ENCODE results near the gene TMEM63A.
"Not testable (repeated sequence)": the region's sequence is repeated elsewhere in the genome, so short reads cannot be mapped to it uniquely, and the experiment has no call there.

Gene TMEM63A

DNA sequence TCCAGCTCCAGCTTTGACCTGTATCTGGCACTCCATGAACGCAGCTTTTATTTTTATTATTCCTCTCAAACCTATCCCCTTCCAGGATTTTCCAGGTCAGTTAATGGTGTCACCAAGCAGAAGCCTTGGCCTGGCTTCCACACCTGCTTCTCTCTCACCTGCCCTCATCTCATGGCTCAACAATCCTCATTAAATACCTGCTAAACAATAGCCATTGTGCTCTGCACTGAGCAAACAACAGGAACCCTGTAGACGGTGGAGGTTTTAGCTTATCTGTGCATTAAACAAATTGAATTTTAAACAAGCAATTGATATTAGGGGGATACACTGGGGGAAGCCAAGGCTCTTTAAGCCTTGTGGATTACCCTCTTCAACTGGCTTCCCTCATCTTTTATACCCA lies 26.6 kb upstream of the TMEM63A start:
- no peak for DNase-seq

DNA sequence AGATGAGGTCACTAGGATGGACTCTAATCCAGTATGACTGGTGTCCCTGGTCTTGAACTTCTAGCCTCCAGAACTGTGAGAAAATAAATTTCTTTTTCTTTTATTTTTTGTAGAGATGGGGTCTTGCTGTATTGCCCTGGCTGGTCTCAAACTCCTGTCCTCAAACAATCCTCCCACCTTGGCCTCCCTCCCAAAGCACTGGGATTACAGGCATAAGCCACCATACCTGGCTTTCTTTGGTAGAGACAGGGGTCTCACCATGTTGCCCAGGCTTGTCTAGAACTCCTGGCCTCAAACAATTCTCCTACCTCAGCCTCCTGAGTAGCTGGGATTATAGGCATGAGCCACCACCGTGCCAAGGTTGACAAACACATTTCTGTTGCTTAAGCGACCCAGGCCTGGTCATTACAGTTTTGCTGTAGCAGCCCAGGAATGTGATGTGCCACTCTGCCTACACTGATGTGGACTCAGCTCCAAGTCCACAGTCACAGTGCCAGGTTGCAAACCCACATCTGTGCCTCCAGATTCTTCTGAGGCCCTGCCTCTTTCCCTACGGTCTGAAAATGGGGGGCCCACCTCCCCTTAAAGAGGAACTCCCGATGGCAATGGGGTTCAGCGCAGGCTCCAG lies 25.9 kb upstream of the TMEM63A start:
- DNase-seq: no peak

DNA sequence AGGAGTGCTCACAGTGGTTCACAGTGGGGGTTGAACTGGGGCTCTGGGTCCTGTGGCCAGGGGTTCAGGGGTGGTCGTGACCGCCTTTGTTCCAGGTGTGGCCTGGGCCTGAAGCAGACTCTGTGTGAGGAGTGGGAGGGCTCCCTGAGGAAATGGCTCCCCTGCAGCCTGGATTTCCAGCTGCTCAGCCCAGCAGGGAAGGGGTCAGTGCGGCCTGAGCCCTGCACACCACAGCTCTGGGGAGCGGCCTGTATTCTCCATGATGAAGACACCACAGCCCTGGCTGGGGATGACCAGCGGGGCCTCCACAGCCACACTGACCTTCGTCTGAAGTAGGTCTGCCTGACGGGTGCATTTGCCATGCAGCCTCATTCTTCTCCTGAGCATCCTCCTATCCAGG lies 25.2 kb upstream of the TMEM63A start:
- DNase-seq: no peak

DNA sequence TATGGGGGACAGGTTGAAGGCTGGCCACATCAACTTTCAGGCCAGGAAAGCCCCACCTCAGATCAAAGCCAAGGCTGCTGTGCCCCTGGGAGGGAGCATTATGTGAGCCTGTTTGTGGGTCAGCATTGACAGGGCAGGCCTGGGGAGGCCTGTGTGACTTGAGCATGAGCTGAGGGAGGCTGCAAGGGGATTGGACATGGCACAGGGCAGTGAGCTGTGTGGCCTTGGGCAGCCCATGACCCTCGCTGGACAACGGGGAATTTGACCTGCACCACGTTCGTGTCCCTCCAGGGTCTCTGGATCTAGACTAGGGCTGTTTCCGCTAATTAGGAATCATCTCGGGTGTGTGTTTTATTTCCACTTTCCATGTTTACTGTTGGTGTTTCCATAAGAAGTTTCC lies 24.3 kb upstream of the TMEM63A start:
- no peak for DNase-seq

DNA sequence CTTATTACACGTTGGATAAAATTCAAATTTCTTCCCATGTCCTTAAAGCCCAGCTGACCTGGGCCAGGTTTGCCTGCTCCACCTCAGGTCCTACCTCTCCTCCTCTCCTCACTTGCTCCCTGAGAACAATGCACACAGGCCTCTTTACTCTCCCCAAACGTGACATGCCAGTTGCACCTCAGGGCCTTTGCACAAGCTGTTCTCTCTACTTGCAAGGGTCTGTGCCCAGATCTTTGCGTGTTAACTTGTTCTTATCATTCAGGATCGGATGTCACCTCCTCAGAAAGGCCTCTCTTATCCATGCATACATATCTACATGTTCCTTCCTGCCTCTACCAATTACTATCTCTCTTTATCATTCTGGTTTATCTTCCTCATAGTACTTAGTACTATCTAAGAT lies 21.4 kb upstream of the TMEM63A start:
- no peak for DNase-seq

DNA sequence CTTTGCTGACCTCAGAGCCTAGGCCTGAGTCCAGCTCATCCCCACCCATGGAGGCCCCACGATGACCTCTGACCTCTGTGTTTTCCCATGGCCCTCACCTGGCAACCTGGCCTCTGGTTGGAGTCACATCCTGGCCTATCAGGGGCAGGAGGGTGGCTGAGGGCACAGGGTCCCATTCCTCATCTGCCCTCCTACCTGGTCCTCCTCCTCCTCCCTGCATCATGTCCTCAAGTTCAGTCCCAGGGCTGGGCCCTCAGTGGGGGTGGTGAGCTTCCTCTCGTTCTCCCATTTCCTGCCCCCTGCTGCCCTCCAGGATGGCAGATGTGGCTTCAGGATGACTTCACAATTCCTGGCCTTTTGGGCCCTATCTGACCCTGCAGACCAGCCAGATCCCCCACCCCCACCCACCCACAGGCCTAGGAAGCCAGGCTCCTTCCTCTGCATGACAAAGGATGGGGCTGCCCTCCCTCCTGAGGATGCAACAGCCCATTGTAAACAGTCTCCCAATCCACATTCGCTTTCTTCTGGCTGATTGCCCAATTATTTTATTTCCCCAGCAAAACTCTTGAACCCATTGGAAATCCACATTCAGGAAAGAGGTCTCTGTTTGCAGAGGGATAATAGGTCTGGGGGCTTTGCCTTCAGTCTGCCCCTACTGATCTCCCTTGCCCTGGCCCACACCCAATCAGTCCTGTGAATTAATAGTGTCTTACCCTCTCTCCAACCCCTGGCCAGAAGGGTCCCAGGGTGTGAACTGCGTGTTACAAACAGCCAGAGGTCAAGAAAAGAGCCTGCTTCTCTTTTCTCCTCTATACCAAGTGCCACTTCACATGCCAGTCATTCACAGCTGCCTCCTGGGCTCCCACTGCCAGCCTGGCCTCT lies 17.1 kb upstream of the TMEM63A start:
- DNase-seq: no peak

DNA sequence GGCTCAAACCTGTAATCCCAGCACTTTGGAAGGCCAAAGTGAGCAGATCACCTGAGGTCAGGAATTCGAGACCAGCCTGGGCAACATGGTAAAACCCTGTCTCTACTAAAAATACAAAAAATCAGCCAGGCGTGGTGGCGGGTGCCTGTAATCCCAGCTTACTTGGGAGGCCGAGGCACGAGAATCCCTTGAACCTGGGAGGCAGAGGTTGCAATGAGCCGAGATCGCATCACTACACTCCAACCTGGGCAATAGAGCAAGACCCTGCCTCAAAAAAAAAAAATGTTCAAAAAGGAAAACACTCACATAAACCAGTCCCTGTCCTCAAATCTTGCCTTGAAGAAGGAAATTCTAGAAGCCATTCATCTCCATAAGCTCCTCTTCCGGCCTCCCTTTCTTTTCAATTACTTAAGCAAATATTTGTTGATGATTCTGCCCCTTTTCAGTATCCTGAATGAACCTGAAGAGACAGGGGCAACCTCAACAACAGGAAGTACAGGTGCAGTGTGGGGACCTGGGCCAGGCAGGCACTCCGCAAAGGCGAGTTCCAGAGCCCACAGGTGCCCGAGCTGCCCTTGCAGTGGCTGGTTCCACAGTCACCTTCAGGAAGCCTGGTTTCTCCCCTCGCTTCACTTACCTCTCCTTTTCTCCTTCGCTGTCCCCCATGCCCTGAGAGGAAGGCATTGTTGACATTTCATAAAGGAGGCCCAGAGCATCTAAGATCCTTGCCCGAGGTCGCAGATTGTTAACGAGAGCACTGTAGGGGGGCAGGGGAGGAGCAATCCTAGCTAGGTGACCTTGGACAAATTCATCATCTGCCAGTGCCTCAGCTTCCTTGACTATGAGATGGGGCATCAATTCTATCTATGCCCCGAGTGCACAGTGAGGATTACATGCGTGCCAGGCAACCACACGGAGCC lies 15.7 kb upstream of the TMEM63A start:
- DNase-seq: no peak

DNA sequence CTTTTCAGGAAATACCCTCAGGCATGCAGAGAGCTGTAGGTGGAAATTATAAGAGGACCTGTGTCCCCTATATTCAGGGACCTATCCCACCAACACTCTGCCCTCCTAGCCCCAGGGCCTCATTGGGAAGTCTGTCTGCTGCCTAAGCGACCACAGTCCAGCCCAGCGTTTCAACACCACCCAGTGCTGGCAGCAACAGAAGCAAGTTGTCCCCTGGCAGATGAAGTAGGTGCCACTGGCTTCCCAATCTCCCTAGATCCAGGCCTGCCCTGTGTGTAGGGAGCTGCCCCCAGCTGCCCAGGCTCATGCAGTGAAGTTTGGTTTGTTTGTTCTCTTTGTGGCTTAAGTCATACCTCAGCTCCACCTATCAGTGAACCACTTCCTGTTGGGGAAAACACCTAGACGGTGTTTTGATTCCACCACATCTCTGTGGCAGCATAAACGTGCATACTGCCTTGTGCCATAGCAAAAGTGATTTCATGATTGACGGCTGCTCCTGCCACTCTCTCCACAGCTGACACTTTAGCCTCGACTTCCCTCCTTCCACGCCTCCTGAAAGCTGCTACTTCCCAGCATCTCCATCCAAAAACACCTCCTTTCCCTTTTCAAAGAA lies 14.9 kb upstream of the TMEM63A start:
- DNase-seq: no peak

DNA sequence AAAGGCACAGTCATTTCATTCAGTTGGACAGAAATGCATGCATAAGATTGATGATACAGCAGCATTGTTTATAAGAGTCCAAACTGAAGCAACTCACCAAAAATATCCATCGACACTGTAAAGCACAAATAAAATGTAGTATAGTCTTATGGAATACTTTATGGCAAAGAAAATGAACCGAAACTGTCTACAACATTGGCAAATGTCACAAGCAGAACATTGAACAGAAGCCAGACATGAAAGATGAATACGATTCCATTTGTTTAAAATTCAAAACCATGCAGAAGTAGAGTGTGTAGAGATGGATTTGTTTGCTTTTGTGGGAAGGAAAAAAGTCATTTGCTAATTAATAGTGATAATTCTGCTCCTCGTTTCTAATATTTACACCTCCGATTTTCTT lies 14.3 kb upstream of the TMEM63A start:
- no peak for DNase-seq

DNA sequence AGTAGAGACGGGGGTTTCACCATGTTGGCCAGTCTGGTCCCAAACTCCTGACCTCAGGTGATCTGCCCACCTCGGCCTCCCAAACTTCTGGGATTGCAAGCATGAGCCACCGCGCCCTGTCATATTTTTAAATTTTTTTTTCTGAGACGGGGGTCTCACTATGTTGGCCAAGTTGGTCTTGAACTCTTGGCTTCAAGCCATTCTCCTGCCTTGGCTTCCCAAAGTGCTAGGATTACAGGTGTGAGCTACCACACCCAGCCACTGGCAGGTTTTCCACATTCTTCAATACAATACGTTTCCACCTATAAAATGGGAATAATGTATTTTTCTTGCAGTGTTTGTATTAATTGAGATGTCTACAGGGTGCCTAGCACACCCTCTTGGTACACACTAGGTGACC lies 10.1 kb upstream of the TMEM63A start:
- DNase-seq: no peak

DNA sequence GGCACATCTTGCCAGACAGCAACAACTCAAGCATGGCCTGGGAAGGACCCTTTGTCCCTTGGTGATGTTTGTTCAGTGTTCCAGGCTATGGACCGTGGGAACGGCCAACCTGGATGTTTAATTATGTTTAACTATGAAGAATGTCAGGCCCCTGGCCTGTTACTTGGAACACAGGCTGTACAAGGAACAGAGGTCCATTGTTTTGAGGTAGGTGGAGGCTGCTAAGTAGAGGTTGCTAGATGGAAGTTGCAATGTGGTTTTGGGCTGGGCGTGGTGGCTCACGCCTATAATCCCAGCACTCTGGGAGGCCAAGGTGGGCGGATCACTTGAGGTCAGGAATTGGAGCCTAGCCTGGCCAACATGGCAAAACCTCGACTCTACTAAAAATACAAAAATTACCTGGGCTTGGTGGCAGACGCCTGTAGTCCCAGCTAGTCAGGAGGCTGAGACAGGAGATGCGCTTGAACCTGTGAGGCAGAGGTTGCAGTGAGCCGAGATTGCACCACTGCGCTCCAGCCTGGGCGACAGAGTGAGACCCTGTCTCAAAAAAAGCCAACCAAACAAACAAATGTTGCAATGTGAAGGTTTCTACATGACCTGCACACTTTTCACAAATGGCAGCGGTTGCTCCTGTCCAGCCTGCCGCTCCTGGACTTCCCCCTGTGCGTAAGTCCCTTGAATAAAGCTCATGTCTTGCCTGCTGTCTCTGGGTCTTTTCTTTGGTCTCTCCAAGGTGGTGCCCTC lies 9.2 kb upstream of the TMEM63A start:
- no peak for DNase-seq

DNA sequence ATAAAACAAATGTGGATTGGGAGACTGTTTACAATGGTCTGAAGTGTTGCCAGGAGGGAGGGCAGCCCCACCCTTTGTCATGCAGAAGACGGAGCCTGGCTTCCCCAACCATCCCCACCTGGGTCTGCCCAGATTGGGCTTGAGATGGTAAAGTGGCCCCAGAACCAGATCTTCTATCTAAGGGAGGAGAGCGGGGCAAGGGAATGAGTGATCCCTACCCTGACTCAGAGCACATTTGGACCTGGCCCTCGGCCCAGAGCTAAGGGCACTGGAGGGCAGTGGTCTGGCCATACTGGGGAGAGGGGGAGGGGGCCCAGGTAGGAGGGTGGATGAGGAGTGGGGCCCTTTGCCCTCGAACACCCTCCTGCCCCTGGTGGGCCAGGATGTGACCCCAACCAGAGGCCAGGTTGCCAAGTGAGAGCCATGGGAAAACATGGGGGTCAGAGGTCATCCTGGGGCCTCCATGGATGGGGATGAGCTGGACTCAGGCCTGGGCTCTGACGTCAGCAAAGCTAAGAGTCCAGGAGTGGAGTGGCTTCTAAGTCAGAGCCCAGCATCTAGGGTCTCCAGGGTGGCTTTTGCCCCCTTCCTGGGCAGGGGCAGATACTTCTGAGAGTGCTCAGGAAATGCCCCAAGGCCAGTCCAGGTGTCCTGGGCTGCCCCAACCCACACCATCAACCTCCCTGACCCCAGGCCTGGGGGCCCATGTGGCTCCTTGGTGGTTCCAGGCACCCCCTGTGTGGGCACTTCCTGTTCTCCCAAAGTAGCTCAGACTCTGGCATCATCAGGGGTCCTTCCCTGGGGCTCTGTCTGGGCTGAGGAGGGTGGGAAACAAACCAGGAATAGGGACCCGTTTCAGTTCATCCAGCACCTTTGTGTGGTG lies 8.4 kb upstream of the TMEM63A start:
- DNase-seq: no peak

DNA sequence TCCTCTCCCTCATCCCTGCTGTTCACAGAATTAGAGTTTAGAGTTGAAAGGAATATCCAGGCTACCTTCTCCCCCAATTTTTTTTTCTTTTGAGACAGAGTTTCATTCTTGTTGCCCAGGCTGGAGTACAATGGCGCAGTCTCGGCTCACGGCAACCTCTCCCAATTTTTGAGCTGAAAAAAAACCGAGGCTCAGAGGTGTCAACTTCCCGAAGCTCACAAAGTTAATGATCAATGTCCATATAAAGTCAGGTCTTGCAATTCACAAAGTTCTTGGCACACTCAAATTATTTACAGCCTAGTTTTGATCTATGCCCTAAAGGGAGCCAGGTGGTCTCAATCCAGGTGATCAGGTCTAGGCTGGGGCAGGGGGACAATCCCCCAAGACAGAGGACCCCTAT lies 7.6 kb upstream of the TMEM63A start:
- DNase-seq: no peak

DNA sequence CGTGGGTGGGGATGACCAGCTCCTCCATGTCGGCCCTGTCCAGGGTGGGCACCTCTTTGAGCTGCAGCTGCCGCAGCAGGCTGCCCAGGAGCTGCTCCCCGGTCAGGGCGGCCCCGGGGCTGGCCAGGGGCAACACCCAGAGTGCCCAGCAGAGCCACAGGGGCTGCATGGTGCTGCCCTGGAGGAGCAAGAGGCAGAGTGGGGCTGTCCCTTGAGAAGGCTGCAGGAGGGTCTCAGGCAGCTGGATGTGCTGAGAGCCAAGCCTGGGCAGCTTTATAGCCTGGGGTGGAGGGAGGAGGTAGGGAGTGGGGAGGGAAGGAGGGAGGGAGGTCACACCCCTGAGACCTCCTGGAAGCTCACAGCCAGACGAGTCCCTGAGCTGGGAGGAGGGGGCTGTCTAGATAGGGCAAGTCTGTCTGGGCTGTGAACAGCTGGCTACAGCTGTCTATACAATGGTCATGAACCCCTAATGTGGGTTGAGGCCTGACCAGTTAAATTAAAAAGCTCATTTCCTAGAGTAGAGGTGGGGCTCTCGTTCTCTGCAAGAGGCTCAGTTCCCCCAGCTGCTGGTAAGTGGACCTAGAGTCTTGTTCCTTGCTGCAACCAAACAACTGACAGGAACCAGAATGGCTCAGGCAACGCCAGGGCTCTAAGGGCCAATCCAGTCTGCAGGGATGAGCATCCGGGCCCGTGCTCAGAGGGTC lies 6.9 kb upstream of the TMEM63A start, which contains the start of gene LEFTY1:
TSS of gene LEFTY1 (minus strand) at position 249 of the 704 bp plus-strand sequence. CDS start at position 169, 80 bp downstream.
- DNase-seq: no peak

DNA sequence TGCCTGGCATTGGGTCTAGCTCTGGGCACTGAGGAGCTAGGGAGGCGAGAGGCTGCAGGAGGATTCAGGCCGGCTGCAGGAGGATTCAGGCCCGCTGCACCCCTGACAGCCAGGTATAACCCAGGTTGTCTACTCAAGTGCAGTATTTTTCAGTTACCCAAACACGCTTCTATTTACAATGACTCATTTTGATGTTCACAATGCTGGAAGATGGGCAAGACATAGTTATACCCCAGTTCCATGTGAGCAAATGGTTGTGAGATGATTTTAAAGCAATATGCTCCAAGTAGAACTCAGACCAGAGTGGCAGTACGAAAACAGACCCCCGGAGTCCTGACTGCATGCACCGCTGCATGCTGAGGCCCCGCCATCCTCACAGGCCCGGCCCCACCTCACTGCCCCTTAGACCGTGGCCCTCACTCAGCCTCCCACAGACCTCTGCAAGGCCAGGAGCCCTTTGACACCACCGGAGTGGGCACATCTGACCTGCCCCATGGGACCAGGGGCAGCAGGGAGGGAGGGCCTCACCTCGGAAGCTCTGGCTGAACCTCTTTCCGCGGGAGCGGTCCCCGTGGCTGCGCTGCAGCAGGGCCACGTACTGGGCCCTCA lies 6.2 kb upstream of the TMEM63A start:
- no peak for DNase-seq

DNA sequence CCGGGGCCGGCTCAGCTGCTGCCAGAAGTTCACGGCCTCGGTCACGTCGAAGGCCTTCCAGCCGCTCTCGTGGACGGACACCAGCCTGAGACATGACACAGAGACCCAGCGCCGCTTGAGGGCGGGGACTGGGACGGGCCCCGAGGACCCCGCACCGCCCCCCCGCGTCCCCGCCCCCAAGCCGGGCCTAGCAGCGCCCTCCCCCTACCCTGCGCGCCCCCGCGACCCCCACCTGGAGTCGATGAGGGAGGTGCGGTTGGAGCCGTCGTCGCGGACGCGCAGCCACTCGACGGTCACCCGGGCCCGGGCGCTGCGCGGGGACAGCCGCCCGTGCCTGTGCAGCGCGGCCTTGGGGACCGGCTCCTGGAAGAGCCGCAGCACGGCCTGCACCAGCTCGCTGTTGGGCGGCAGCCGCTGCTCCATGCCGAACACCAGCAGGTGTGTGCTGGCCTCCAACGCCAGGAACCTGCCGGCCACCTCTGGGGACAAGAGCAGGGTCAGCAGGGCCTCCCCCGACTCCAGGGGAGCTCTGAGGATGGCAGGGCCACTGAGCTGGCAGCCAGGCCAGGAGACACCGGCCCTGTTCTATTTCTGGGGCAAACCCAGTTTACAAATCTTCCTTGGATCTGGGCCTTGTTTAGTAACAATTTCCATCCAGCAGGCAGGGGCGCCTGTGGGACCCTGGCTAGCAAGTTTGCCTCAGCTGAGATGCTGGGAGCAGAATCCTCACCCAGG lies 5.5 kb upstream of the TMEM63A start:
- not testable (repeated sequence) for DNase-seq

DNA sequence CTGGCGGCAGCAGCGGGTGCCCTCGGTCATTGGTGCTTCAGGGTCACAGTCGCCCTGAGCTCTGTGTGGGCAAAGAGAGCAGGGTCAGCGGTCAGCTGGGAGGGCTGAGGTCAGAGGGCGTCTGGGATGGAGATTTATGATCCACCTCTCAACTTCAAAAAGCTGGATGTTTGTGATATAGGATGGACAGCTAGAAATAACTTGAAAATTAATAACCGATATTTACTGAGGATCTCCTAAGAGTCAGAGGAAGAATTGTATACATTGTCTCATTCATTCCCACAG lies 4.8 kb upstream of the TMEM63A start:
- no peak for DNase-seq

DNA sequence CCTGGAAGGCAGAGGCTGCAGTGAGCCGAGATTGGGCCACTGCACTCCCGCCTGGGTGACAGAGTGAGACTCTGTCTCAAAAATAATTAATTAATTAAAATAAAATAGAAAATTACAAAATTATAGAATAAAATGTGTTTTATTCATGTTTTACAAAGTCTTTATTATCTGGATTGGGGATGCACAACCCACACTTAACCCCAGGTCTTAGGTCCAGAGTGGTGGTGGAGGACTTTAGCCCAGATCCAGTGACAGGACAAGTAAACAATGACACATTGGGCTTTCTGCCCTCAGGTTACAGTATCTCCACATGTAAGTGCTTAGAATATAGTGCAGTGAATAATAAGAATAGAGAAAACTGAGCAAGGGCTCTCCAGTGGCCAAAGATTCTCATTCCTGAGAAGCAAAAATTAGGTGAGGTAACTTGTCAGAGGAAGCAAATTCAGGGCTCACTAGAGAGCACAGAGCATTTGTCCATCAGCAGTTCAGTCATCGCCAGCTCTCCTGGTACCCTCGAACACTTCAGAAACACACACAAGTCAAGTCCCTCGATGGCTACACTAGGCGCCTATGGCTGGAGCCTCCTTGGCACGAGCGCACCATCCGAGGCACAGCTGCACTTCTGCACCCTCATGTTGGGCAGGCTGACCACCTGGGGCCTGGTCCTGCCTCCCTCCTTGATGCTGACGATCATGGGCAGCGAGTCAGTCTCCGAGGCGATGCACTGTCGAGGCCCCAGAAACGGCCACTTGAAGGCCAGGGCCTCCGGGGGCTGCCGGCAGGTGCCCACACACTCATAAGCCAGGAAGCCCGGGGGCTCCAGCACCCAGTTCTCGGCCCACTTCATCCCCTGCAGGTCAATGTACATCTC lies 4.2 kb upstream of the TMEM63A start:
- no peak for DNase-seq
